ENCODE data around the gene LTB. TPM values are rescaled to one million over a fixed set of nuclear protein-coding genes. Genes with fewer than 3 reads are reported as not detected.

LTB gene
- total and polyA plus RNA-seq, 12 donors: 0.26 to 10.0 (median 0.65) TPM; not detected in 1

GRCh38 chr6:31580438-31580740 is 1.8 kb downstream of the LTB start:
- TF ChIP-seq CTCF (IDR thresholded peaks at IDR 0.05): no peak
- Histone ChIP-seq H3K4me1 (peaks cover 0 to 77% (median 17%) of the 10 kb centered on the region in 9 donors), H3K9me3 (no peaks in the 10 kb centered on the region), H3K27me3 (no peaks in the 10 kb centered on the region), H3K4me3 (peak overlapping the region in 9 of 10 donors; percentile 73 to 97 (median 84)), H3K27ac (peak overlapping the region in 9 of 10 donors; percentile 63 to 94 (median 86)), H3K36me3 (peaks cover 0 to 19% (median 0%) of the 10 kb centered on the region in 9 donors)
- intact Hi-C loops (cut with DNase I): loop anchor here in 6 of 10 donors (2.0 to 5.0 kb wide), 5 partner anchors 16 to 34 kb away; partner anchors contain the start of genes ATP6V1G2 (in 5 of the 6) and NFKBIL1 (in 5 of the 6)
- WGBS, 2 donors: 30 to 44% methylated on average over 11 of the region's 11 CpGs
- no peak for DNase-seq
- ATAC-seq: no peak

- no peak for TF ChIP-seq CTCF (IDR thresholded peaks at IDR 0.05)
- ATAC-seq (no peak), DNase-seq (no peak)
- WGBS, 2 donors: 92 to 95% methylated on average over 8 of the region's 8 CpGs
- Histone ChIP-seq H3K27ac (peak overlapping the region in 1 of 10 donors; percentile 94), H3K4me3 (peak overlapping the region in 3 of 10 donors; percentile 80 to 86 (median 81)), H3K9me3 (no peaks in the 10 kb centered on the region), H3K27me3 (no peaks in the 10 kb centered on the region), H3K4me1 (peaks cover 0 to 77% (median 17%) of the 10 kb centered on the region in 9 donors), H3K36me3 (peaks cover 0 to 19% (median 0%) of the 10 kb centered on the region in 9 donors)
- intact Hi-C loops (cut with DNase I): loop anchor here in 6 of 10 donors (2.0 to 5.0 kb wide), 5 partner anchors 17 to 33 kb away; partner anchors contain the start of genes ATP6V1G2 (in 5 of the 6) and NFKBIL1 (in 5 of the 6)
These were observed 2.4 kb downstream of the LTB start for GRCh38 chr6:31579546-31580437.

- intact Hi-C loops (cut with DNase I): no loop called here
- Histone ChIP-seq H3K4me1 (peaks cover 0 to 76% (median 18%) of the 10 kb centered on the region in 9 donors), H3K27me3 (no peaks in the 10 kb centered on the region), H3K4me3 (no peak overlapping the region), H3K27ac (peak overlapping the region in 1 of 10 donors; percentile 3), H3K9me3 (no peaks in the 10 kb centered on the region), H3K36me3 (peaks cover 0 to 19% (median 0%) of the 10 kb centered on the region in 9 donors)
- WGBS, 2 donors: 90 to 94% methylated on average over 3 of the region's 3 CpGs
- ATAC-seq (no peak), DNase-seq (no peak)
- TF ChIP-seq CTCF (IDR thresholded peaks at IDR 0.05): no peak
These were observed 3.1 kb downstream of the LTB start for GRCh38 chr6:31579119-31579505.

GRCh38 chr6:31578184-31579118 is 3.8 kb downstream of the LTB start:
- H3K27ac ChIP-seq: peak overlapping the region in 2 of 10 donors; percentile 21 to 90
- H3K9me3 ChIP-seq: no peaks in the 10 kb centered on the region
- H3K27me3 ChIP-seq: no peaks in the 10 kb centered on the region
- peak overlapping the region in 1 of 10 donors; percentile 65 for H3K4me3 ChIP-seq
- intact Hi-C loops (cut with DNase I): no loop called here
- peaks cover 0 to 70% (median 18%) of the 10 kb centered on the region in 9 donors for H3K4me1 ChIP-seq
- TF ChIP-seq CTCF (IDR thresholded peaks at IDR 0.05): no peak
- 79% methylated on average over 12 of the region's 12 CpGs for WGBS, 2 donors
- ATAC-seq (no peak), DNase-seq (no peak)
- peaks cover 0 to 19% (median 0%) of the 10 kb centered on the region in 9 donors for H3K36me3 ChIP-seq

Data from heart right ventricle (tissue), 16 donors.